H1 (cell line): ENCODE results near the gene MORC1.

ENCODE experiments used
- ATF2 ChIP-seq: IDR thresholded peaks from 2 replicates; pipeline ENCODE4 v1.6.1; 2012; ENCODE audit warnings: low read length, inconsistent platforms
- CREB1 ChIP-seq: IDR thresholded peaks from 2 replicates; pipeline ENCODE4 v1.6.1; 2012; ENCODE audit warnings: inconsistent platforms
- EP300 ChIP-seq, 2 experiments: IDR thresholded peaks; 1 replicate in 1 of 2; 2 replicates in 1 of 2; pipeline ENCODE4 v1.6.1; 2011 to 2012; ENCODE audit warnings: low read depth in 2 of 2, low read length in 2 of 2, mild to moderate bottlenecking in 2 of 2, borderline replicate concordance in 1 of 2, inconsistent platforms in 1 of 2, moderate library complexity in 1 of 2
- POLR2A ChIP-seq, 2 experiments: IDR thresholded peaks; 1 replicate in 1 of 2; 2 replicates in 1 of 2; pipeline ENCODE4 v1.6.1; 2011; ENCODE audit warnings: low read depth in 2 of 2, low read length in 2 of 2, mild to moderate bottlenecking in 2 of 2; ENCODE audit errors: control extremely low read depth in 1 of 2
- RNF2 ChIP-seq: fragments of 200-900, 300-1000 bp; sonication (generic); IDR thresholded peaks from 2 replicates; pipeline ENCODE4 v1.7.1; 2016; ENCODE audit warnings: borderline replicate concordance, low read depth, mild to moderate bottlenecking, antibody characterized with exemption, low read length; ENCODE audit not compliant: poor library complexity, severe bottlenecking; ENCODE audit errors: missing control alignments

GRCh38 chr3:108972482-108972881 is 145.5 kb downstream of the MORC1 start:
- TF ChIP-seq ATF2 (no peak), RNF2 (no peak), CREB1 (no peak), EP300 (IDR thresholded peaks at IDR 0.05; ENCODE audit: borderline replicate concordance in 1 of 2, low read depth in 2 of 2, low read length in 2 of 2) (no peak), POLR2A (IDR thresholded peaks at IDR 0.05; ENCODE audit: control extremely low read depth in 1 of 2, low read depth in 2 of 2, low read length in 2 of 2) (no peak)
